ENCODE data around the gene CD300C. TPM values are rescaled to one million over a fixed set of nuclear protein-coding genes. Genes with fewer than 3 reads are reported as not detected.
"Not testable (repeated sequence)": the region's sequence is repeated elsewhere in the genome, so short reads cannot be mapped to it uniquely, and the experiment has no call there.

The CD300C gene
- total RNA-seq, 3 donors from 2014 or later = not detected

DNA sequence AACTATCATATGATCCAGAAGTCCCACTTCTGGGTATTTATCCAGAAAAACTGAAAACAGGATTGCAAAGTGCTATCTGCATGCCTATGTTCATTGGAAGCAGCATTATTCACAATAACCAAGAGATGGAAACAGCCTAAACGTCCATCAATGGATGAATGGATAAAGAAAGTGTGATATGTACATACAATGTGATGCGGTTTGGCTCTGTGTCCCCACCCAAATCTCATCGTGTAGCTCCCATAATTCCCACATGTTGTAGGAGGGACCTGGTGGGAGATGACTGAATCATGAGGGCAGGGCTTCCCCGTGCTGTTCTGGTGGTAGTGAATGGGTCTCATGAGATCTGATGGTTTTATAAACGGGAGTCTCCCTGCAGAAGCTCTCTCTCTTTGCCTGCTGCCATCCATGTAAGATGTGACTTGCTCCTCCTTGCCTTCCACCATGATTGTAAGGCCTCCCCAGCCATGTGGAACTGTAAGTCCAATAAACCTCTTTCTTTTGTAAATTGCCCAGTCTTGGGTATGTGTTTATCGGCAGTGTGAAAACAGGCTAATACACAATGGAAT, 27.4 kb downstream of the CD300C start:
- not testable (repeated sequence) for ATAC-seq; H3K4me3 Mint-ChIP-seq; H3K36me3 Mint-ChIP-seq (ENCODE audit: insufficient read depth); DNase-seq
- Mint-ChIP-seq H3K9me3 (peaks cover 21% of the 10 kb centered on the region), H3K27me3 (ENCODE audit: low read depth) (peaks cover 45% of the 10 kb centered on the region), H3K4me1 (ENCODE audit: low read depth) (peaks cover 25% of the 10 kb centered on the region)

DNA sequence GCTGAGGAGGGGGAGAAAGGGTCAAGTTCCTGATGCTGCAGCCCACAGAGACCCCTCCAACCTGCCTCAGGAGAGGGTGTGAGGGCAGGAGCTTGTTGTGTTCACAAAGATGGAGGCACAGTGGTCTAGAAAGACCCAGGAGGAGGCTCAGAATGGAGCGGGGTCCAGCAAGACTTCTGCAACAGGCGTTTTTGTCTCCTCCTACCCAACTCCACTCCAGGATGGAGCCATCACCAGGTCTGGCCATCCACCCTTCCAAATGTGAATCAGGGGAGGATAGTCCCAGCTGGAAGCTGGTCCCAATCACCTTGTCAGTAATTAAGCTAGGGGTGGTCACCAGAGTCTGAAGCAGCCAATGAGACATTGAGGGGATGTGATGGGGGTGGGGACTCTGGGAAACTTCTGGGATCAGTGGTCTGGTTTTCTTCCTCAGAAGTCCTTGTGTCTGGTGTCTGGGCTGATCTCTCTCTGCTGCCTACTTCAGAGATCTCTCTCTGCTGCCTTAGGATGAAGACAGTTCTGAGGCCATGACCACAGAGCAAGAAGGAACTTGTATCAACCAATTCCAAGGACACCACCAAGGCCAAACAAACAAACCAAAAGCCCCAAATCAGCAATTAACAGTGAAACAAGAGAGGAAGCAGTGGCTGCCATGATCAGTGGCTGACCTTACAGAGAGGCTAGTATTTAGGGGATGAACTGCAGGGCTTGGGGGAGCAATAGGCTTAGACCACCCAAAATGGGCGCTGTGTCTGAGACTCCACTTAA, 29.2 kb downstream of the CD300C start:
- peaks cover 43% of the 10 kb centered on the region for H3K27me3 Mint-ChIP-seq (ENCODE audit: low read depth)
- DNase-seq = no peak
- no peak overlapping the region for H3K4me3 Mint-ChIP-seq
- peaks cover 36% of the 10 kb centered on the region for H3K4me1 Mint-ChIP-seq (ENCODE audit: low read depth)
- H3K36me3 Mint-ChIP-seq (ENCODE audit: insufficient read depth) = peaks cover 9% of the 10 kb centered on the region
- no peak for ATAC-seq
- peaks cover 21% of the 10 kb centered on the region for H3K9me3 Mint-ChIP-seq

DNA sequence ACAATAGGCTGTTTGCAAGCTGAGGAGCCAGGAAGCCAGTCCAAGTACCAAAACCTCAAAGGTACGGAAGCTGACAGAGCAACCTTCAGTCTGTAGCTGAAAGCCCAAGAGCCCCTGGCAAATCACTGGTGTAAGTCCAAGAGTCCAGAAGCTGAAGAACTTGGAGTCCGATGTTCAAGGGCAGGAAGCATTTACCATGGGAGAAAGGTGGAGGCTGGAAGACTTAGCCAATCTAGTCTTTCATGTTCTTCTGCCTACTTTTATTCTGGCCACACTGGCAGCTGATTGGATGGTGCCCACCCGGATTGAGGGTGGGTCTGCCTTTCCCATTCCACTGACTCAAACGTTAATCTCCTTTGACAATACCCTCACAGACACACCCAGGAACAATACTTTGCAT, 30.0 kb downstream of the CD300C start:
- no peak for DNase-seq
- ATAC-seq = no peak
- peaks cover 21% of the 10 kb centered on the region for H3K9me3 Mint-ChIP-seq
- no peak overlapping the region for H3K4me3 Mint-ChIP-seq
- H3K36me3 Mint-ChIP-seq (ENCODE audit: insufficient read depth) = peaks cover 9% of the 10 kb centered on the region
- H3K27me3 Mint-ChIP-seq (ENCODE audit: low read depth) = peaks cover 35% of the 10 kb centered on the region
- H3K4me1 Mint-ChIP-seq (ENCODE audit: low read depth) = peaks cover 31% of the 10 kb centered on the region

DNA sequence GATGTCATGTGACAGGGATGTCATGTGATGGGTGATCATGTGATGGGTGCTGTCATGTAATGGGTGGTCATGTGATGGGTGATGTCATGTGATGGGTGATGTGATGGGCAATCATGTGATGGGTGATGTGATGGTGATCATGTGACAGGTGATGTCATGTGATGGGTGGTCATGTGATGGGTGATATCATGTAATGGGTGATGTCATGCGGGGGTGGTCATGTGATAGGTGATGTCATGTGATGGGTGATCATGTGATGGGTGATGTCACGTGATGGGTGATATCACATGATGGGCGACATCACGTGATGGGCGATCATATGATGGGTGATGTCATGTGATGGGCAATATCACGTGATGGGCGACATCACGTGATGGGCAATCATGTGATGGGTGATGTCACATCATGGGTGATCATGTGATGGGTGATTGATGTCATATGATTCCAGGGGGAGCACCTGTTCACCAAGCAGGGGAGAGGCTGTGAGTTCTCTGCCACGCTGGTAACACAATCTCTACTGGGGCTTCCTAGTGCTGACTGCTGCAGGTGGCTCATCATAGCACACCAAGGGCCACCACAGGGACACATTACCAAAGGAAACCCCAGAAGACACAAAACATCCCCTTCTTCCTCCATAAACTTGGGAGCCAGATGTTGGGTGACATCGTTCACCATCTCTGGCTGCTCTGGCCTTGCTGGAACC, 31.1 kb downstream of the CD300C start:
- DNase-seq (no peak), ATAC-seq (peak in 1 of 2 donors; percentile 10)
- Mint-ChIP-seq H3K4me1 (ENCODE audit: low read depth) (peaks cover 23% of the 10 kb centered on the region), H3K27me3 (ENCODE audit: low read depth) (peaks cover 27% of the 10 kb centered on the region), H3K9me3 (peaks cover 21% of the 10 kb centered on the region), H3K4me3 (peak overlapping the region; percentile 72), H3K36me3 (ENCODE audit: insufficient read depth) (peaks cover 9% of the 10 kb centered on the region)

DNA sequence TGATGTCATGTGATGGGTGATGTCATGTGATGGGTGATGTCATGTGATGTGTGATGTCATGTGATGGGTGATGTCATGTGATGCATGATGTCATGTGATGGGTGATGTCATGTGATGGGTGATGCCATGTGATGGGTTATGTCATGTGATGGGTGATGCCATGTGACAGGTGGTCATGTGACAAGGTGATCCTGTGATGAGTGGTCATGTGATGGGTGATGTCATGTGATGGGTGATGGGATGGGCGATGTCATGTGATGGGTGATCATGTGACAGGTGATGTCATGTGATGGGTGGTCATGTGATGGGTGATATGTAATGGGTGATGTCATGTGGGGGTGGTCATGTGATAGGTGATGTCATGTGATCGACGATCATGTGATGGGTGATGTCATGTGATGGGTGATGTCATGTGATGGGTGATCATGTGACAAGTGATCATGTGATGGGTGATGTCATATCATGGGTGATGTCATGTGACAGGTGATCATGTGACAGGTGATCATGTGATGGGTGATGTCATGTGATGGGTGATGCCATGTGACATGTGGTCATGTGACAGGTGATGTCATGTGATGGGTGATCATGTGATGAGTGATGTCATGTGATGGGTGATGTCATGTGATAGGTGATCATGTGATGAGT, 31.8 kb downstream of the CD300C start:
- no peak for DNase-seq

DNA sequence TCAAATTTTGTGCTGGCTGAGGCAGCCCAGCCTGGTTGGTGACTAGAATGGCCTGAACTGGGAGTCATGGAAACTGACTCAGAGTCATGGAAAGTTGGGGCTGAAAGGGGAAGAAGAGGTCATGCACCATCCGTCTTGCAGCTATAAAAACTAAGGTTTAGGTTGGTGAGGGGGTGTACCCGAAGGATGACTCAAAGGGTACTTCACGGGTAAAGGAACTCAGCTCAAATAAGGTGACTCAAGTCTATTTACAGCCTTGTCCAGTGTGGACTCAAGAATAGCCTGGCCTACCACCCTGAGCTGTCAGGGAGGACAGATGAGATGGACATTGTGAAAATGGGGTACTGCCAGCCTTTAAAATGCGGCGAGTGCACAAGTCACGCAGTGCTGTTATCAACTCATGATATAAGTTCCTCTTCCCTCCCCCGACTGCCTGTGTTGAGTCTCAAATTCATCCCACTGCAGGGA, 33.3 kb downstream of the CD300C start:
- H3K4me1 Mint-ChIP-seq (ENCODE audit: low read depth) = peaks cover 22% of the 10 kb centered on the region
- no peak for DNase-seq
- H3K36me3 Mint-ChIP-seq (ENCODE audit: insufficient read depth) = peaks cover 9% of the 10 kb centered on the region
- H3K9me3 Mint-ChIP-seq = peaks cover 10% of the 10 kb centered on the region
- peaks cover 22% of the 10 kb centered on the region for H3K27me3 Mint-ChIP-seq (ENCODE audit: low read depth)
- no peak overlapping the region for H3K4me3 Mint-ChIP-seq
- ATAC-seq = peak; percentile 78 to 88

More for the DNA sequence above, 31.8 kb downstream of the CD300C start:
- Mint-ChIP-seq H3K4me3 (peak overlapping the region; percentile 72), H3K9me3 (peaks cover 21% of the 10 kb centered on the region), H3K36me3 (ENCODE audit: insufficient read depth) (peaks cover 9% of the 10 kb centered on the region), H3K27me3 (ENCODE audit: low read depth) (peaks cover 27% of the 10 kb centered on the region), H3K4me1 (ENCODE audit: low read depth) (peaks cover 22% of the 10 kb centered on the region)
- ATAC-seq = peak; percentile 23 to 24

DNA sequence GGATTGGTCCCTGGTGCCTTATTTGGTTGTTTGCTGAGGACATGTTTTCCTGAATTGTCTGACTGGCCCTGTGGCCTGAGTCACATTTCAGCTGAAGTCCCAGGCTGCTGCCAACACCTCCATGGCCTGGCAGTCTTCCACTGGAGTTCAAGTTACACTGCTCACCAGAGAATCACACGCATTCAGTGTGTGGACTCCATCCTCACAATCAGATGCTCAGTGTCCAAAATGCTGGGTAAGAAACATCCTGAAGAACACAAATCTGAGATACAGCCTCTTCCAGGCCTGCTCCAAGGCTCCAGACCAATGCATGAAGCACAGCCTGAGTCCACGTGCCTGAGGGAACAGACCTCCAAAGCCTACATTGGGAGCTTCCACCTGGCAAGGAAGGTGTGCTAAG, 33.9 kb downstream of the CD300C start:
- ATAC-seq (no peak), DNase-seq (no peak)
- Mint-ChIP-seq H3K36me3 (ENCODE audit: insufficient read depth) (peaks cover 9% of the 10 kb centered on the region), H3K4me1 (ENCODE audit: low read depth) (peaks cover 22% of the 10 kb centered on the region), H3K9me3 (peaks cover 10% of the 10 kb centered on the region), H3K27me3 (ENCODE audit: low read depth) (peaks cover 22% of the 10 kb centered on the region), H3K4me3 (no peak overlapping the region)

DNA sequence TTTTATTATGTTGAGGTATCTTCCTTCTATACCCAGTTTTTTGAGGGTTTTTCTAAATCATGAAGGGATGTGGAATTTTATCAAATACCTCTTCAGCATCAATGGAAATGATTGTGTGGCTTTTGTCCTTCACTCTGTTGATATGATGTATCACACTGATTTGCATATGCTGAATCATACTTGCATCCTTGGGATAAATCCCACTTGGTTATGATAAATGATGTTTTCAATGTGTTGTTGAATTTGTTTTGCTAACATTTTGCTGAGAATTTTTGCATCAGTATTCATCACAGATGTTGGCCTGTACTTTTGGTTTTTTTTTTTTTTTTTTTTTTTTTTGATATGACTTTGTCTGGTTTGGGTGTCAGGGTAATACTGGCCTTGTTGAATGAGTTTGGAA, 37.8 kb downstream of the CD300C start:
- Mint-ChIP-seq H3K9me3 (no peaks in the 10 kb centered on the region), H3K4me1 (ENCODE audit: low read depth) (peaks cover 13% of the 10 kb centered on the region), H3K27me3 (ENCODE audit: low read depth) (peaks cover 9% of the 10 kb centered on the region), H3K36me3 (ENCODE audit: insufficient read depth) (no peaks in the 10 kb centered on the region), H3K4me3 (no peak overlapping the region)
- ATAC-seq = no peak
- DNase-seq = no peak

DNA sequence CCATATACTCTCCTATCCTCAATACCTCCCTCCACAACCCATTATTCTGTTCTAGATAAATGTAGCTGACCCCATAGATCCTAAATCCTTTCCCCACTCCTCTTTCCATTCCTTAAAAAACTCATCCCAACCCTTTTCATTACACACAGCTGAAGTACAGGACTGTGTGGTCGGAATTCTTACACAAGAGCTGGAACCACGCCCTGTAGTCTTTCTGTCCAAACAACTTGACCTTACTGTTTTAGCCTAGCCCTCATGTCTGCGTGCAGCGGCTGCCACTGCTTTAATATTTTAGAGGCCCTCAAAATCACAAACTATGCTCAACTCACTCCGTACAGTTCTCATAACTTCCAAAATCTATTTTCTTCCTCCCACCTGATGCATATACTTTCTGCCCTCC, 42.0 kb downstream of the CD300C start:
- not testable (repeated sequence) for H3K4me1 Mint-ChIP-seq (ENCODE audit: low read depth); H3K9me3 Mint-ChIP-seq; H3K36me3 Mint-ChIP-seq (ENCODE audit: insufficient read depth); ATAC-seq; H3K27me3 Mint-ChIP-seq (ENCODE audit: low read depth); H3K4me3 Mint-ChIP-seq; DNase-seq

DNA sequence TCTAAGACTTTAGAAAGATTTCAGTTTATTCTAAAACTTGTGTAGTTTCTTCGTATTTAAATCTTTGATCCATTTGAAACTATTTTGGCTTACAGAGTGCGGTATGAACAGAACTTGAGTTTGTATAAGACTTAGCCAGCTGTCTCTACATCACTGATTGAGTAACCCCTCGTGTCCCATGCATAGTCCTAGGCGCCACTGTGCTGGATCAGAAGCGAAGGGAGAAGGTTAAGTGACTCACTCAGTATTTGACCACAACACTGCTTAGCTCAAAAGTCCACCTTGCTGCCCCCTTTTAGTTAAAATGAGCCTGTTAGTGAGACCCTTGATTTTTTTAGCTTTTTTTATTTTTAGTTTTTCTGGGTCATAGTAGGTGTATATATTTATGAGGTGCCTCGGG, 43.1 kb downstream of the CD300C start:
- no peak for ATAC-seq
- no peaks in the 10 kb centered on the region for H3K36me3 Mint-ChIP-seq (ENCODE audit: insufficient read depth)
- H3K4me3 Mint-ChIP-seq = no peak overlapping the region
- no peaks in the 10 kb centered on the region for H3K9me3 Mint-ChIP-seq
- no peaks in the 10 kb centered on the region for H3K4me1 Mint-ChIP-seq (ENCODE audit: low read depth)
- no peaks in the 10 kb centered on the region for H3K27me3 Mint-ChIP-seq (ENCODE audit: low read depth)
- DNase-seq = no peak

DNA sequence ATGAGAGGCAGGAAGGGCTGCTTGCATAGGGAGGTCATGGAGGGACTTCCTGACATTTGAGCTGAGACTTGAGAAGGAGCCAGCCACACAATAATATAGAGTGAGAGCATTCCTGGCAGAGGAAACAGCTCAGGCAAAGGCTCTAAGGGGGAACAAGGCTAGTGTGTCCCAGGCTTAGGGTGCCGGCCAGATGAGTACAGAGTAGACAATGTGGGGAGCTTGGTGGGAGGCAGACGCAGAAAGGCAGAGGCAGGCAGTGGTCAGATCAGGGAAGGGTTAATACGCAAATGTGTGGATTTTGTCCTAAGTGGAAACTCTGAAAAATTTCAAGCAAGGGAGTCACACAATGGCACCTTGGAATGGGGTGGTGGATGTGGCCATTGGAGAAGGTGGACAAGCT, 45.9 kb downstream of the CD300C start:
- DNase-seq = no peak
- Mint-ChIP-seq H3K27me3 (ENCODE audit: low read depth) (no peaks in the 10 kb centered on the region), H3K9me3 (no peaks in the 10 kb centered on the region), H3K4me1 (ENCODE audit: low read depth) (no peaks in the 10 kb centered on the region), H3K4me3 (no peak overlapping the region), H3K36me3 (ENCODE audit: insufficient read depth) (no peaks in the 10 kb centered on the region)
- no peak for ATAC-seq

DNA sequence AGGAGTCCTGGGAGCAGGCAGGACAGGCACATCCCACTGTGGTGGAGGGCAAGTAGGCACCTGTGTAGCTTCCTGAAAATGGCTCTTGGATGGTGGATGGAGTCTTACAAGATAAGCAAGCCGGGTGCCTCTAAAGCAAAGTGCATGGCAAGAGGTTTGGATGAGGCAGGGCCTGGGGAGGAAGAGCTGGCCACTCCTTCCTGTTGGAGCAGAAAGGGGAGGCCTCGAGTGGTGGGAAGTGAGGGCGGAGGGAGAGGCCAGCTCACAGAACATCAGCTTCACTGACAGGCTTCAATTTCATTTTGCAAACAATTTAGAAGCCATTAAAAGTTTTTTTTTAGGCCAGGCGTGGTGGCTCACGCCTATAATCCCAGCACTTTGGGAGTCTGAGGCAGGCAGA, 48.4 kb downstream of the CD300C start:
- DNase-seq (no peak), ATAC-seq (no peak)
- H3K4me1 Mint-ChIP-seq (ENCODE audit: low read depth) = peaks cover 3% of the 10 kb centered on the region
- no peak overlapping the region for H3K4me3 Mint-ChIP-seq
- H3K27me3 Mint-ChIP-seq (ENCODE audit: low read depth) = no peaks in the 10 kb centered on the region
- H3K9me3 Mint-ChIP-seq = no peaks in the 10 kb centered on the region
- no peaks in the 10 kb centered on the region for H3K36me3 Mint-ChIP-seq (ENCODE audit: insufficient read depth)

DNA sequence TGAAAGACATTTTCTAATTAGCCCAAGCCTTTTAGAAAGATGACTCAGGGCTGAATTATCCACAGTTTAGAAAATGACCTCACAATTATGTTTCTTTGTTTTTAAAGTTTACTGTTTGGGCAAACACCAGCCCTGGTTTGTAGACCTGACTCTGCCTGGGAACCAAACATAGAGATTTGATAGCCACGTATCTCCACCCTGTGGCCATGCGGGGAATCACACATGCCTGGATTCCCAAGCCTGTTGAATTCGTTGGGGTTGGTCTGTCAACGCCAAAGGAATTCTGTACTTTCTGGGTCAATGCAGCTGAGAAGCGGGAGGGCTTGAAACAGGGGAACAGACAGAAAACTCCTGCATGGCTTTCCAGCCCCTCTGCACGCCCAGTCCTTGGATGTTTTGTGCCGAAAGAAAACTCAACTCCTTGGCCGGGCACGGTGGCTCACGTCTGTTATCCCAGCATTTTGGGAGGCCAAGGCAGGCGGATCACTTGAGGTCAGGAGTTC, 52.5 kb downstream of the CD300C start:
- ATAC-seq (peak; percentile 63 to 65), DNase-seq (peak; percentile 63)
- Mint-ChIP-seq H3K4me3 (no peak overlapping the region), H3K36me3 (ENCODE audit: insufficient read depth) (peaks cover 8% of the 10 kb centered on the region), H3K9me3 (peaks cover 7% of the 10 kb centered on the region), H3K27me3 (ENCODE audit: low read depth) (no peaks in the 10 kb centered on the region), H3K4me1 (ENCODE audit: low read depth) (peaks cover 11% of the 10 kb centered on the region)

DNA sequence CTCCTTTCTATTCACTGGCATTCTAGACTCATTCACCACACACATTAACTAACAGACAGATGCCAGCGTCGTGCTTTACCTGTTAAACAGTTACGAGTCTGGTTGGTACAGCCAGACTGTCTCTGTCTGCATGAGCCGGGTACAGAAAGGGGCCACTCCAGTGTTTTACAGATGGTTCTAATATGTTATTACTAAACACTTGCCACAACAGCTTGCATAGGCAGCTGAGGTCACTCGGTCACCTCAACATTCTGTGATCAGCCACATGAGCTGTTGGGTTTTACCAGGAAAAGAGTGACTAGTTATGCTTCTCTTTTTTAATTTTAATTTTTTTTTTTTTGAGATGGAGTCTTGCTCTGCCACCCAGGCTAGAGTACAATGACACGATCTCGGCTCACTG, 54.3 kb downstream of the CD300C start:
- ATAC-seq = no peak
- DNase-seq = no peak
- Mint-ChIP-seq H3K36me3 (ENCODE audit: insufficient read depth) (peaks cover 16% of the 10 kb centered on the region), H3K4me3 (no peak overlapping the region), H3K4me1 (ENCODE audit: low read depth) (peaks cover 11% of the 10 kb centered on the region), H3K9me3 (peaks cover 7% of the 10 kb centered on the region), H3K27me3 (ENCODE audit: low read depth) (no peaks in the 10 kb centered on the region)
